ENCODE results near the gene VGF.

The VGF gene

DNA sequence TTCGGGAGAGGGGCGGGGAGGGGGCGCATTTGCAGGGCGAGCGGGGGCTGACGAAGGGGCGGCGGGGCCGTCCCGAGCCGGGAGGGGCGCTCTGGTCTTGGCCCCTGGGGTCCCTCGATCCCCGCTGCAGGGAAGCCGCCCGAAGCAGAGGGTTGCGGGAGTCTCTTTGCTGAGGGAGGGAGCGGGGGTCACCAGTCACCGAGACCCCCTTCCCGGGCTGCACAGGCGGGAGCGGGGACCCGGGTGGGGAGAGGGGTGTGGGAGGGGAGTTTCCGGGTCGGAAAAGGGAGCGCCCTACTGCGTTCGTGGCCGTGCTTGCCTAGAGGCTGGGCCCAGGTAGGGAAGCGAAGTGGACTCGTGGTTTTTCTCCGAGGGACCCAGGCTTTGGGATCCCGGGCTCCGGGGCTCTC lies 10.7 kb downstream of the VGF start (continued):
- TF ChIP-seq, protein P1, sequence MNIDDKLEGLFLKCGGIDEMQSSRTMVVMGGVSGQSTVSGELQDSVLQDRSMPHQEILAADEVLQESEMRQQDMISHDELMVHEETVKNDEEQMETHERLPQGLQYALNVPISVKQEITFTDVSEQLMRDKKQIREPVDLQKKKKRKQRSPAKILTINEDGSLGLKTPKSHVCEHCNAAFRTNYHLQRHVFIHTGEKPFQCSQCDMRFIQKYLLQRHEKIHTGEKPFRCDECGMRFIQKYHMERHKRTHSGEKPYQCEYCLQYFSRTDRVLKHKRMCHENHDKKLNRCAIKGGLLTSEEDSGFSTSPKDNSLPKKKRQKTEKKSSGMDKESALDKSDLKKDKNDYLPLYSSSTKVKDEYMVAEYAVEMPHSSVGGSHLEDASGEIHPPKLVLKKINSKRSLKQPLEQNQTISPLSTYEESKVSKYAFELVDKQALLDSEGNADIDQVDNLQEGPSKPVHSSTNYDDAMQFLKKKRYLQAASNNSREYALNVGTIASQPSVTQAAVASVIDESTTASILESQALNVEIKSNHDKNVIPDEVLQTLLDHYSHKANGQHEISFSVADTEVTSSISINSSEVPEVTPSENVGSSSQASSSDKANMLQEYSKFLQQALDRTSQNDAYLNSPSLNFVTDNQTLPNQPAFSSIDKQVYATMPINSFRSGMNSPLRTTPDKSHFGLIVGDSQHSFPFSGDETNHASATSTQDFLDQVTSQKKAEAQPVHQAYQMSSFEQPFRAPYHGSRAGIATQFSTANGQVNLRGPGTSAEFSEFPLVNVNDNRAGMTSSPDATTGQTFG (tag by site-specific recombination; IDR thresholded peaks at IDR 0.05; ENCODE audit: borderline replicate concordance): no peak
- TF ChIP-seq, protein P2, sequence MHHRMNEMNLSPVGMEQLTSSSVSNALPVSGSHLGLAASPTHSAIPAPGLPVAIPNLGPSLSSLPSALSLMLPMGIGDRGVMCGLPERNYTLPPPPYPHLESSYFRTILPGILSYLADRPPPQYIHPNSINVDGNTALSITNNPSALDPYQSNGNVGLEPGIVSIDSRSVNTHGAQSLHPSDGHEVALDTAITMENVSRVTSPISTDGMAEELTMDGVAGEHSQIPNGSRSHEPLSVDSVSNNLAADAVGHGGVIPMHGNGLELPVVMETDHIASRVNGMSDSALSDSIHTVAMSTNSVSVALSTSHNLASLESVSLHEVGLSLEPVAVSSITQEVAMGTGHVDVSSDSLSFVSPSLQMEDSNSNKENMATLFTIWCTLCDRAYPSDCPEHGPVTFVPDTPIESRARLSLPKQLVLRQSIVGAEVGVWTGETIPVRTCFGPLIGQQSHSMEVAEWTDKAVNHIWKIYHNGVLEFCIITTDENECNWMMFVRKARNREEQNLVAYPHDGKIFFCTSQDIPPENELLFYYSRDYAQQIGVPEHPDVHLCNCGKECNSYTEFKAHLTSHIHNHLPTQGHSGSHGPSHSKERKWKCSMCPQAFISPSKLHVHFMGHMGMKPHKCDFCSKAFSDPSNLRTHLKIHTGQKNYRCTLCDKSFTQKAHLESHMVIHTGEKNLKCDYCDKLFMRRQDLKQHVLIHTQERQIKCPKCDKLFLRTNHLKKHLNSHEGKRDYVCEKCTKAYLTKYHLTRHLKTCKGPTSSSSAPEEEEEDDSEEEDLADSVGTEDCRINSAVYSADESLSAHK (tag by site-specific recombination; IDR thresholded peaks at IDR 0.05): no peak
- TF ChIP-seq ZNF544 (tag by site-specific recombination; IDR thresholded peaks at IDR 0.05): no peak
- TF ChIP-seq ZNF521 (tag by site-specific recombination; IDR thresholded peaks at IDR 0.05): no peak
- no peak for TF ChIP-seq GLI2 (tag by site-specific recombination; IDR thresholded peaks at IDR 0.05; ENCODE audit: borderline replicate concordance, low read depth)
- TF ChIP-seq ZNF658 (tag by site-specific recombination; IDR thresholded peaks at IDR 0.05): no peak
- TF ChIP-seq, protein P3, sequence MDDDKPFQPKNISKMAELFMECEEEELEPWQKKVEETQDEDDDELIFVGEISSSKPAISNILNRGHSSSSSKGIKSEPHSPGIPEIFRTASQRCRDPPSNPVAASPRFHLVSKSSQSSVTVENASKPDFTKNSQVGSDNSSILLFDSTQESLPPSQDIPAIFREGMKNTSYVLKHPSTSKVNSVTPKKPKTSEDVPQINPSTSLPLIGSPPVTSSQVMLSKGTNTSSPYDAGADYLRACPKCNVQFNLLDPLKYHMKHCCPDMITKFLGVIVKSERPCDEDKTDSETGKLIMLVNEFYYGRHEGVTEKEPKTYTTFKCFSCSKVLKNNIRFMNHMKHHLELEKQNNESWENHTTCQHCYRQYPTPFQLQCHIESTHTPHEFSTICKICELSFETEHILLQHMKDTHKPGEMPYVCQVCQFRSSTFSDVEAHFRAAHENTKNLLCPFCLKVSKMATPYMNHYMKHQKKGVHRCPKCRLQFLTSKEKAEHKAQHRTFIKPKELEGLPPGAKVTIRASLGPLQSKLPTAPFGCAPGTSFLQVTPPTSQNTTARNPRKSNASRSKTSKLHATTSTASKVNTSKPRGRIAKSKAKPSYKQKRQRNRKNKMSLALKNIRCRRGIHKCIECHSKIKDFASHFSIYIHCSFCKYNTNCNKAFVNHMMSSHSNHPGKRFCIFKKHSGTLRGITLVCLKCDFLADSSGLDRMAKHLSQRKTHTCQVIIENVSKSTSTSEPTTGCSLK (tag by site-specific recombination; IDR thresholded peaks at IDR 0.05): no peak
- no peak for TF ChIP-seq ZBTB7A (tag by site-specific recombination; IDR thresholded peaks at IDR 0.05; ENCODE audit: low read depth)
- no peak for TF ChIP-seq EGR2 (tag by site-specific recombination; IDR thresholded peaks at IDR 0.05; ENCODE audit: low read depth)
- no peak for TF ChIP-seq ZNF555 (tag by site-specific recombination; conservative IDR thresholded peaks at IDR 0.05)
- no peak for TF ChIP-seq KLF16 (tag by site-specific recombination; IDR thresholded peaks at IDR 0.05)
- TF ChIP-seq HOXA7 (CRISPR knock-in tag; IDR thresholded peaks at IDR 0.05; ENCODE audit: borderline replicate concordance): no peak
- TF ChIP-seq KLF10 (tag by site-specific recombination; IDR thresholded peaks at IDR 0.05): no peak
- no peak for TF ChIP-seq ZEB2 (tag by site-specific recombination; IDR thresholded peaks at IDR 0.05)
- TF ChIP-seq ZNF174 (tag by site-specific recombination; IDR thresholded peaks at IDR 0.05): no peak
- no peak for TF ChIP-seq ZNF600 (tag by site-specific recombination; IDR thresholded peaks at IDR 0.05)
- no peak for TF ChIP-seq ZNF202 (tag by site-specific recombination; IDR thresholded peaks at IDR 0.05; ENCODE audit: borderline replicate concordance)
- TF ChIP-seq ZSCAN23 (tag by site-specific recombination; IDR thresholded peaks at IDR 0.05): no peak
- no peak for TF ChIP-seq ZNF24 (tag by site-specific recombination; IDR thresholded peaks at IDR 0.05)
- no peak for TF ChIP-seq ZNF707 (tag by site-specific recombination; IDR thresholded peaks at IDR 0.05)
- no peak for TF ChIP-seq RBAK (tag by site-specific recombination; IDR thresholded peaks at IDR 0.05)
- TF ChIP-seq, protein P4, sequence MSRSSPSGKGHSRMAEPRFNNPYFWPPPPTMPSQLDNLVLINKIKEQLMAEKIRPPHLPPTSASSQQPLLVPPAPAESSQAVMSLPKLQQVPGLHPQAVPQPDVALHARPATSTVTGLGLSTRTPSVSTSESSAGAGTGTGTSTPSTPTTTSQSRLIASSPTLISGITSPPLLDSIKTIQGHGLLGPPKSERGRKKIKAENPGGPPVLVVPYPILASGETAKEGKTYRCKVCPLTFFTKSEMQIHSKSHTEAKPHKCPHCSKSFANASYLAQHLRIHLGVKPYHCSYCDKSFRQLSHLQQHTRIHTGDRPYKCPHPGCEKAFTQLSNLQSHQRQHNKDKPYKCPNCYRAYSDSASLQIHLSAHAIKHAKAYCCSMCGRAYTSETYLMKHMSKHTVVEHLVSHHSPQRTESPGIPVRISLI (tag by site-specific recombination; IDR thresholded peaks at IDR 0.05): no peak
- peak; percentile 7; the same call in 1 of the 2 replicates for TF ChIP-seq KLF9 (tag by site-specific recombination; IDR thresholded peaks at IDR 0.05; ENCODE audit: low read depth)
- TF ChIP-seq, protein P5, sequence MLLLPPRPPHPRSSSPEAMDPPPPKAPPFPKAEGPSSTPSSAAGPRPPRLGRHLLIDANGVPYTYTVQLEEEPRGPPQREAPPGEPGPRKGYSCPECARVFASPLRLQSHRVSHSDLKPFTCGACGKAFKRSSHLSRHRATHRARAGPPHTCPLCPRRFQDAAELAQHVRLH (tag by site-specific recombination; IDR thresholded peaks at IDR 0.05): no peak
- TF ChIP-seq WT1 (tag by site-specific recombination; IDR thresholded peaks at IDR 0.05): no peak
- no peak for TF ChIP-seq ZNF248 (tag by site-specific recombination; IDR thresholded peaks at IDR 0.05)
- no peak for TF ChIP-seq ZNF214 (tag by site-specific recombination; IDR thresholded peaks at IDR 0.05; ENCODE audit: borderline replicate concordance)
- peak; percentile 49; the same call in 1 of the 2 replicates for TF ChIP-seq ZBTB8A (tag by site-specific recombination; IDR thresholded peaks at IDR 0.05)
- no peak for TF ChIP-seq ZNF19 (tag by site-specific recombination; IDR thresholded peaks at IDR 0.05; ENCODE audit: low read depth)
- no peak for TF ChIP-seq ZNF776 (tag by site-specific recombination; IDR thresholded peaks at IDR 0.05; ENCODE audit: borderline replicate concordance)
- no peak for TF ChIP-seq ZNF768 (tag by site-specific recombination; IDR thresholded peaks at IDR 0.05)
- TF ChIP-seq, protein P6, sequence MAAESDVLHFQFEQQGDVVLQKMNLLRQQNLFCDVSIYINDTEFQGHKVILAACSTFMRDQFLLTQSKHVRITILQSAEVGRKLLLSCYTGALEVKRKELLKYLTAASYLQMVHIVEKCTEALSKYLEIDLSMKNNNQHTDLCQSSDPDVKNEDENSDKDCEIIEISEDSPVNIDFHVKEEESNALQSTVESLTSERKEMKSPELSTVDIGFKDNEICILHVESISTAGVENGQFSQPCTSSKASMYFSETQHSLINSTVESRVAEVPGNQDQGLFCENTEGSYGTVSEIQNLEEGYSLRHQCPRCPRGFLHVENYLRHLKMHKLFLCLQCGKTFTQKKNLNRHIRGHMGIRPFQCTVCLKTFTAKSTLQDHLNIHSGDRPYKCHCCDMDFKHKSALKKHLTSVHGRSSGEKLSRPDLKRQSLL (tag by site-specific recombination; IDR thresholded peaks at IDR 0.05): no peak
- no peak for TF ChIP-seq ZNF510 (tag by site-specific recombination; IDR thresholded peaks at IDR 0.05; ENCODE audit: insufficient replicate concordance)

Measured in HEK293 (cell line).